ENCODE measurements around the gene IL1RN. TPM values are rescaled to one million over a fixed set of nuclear protein-coding genes. Genes with fewer than 3 reads are reported as not detected.

The IL1RN gene
- total RNA-seq, 4 donors from 2014 or later: 0.46 to 32.9 (median 2.7) TPM

- Histone ChIP-seq H3K4me1 (no peaks in the 10 kb centered on the region), H3K27ac (no peak overlapping the region), H3K27me3 (no peaks in the 10 kb centered on the region), H3K4me3 (no peak overlapping the region), H3K36me3 (no peaks in the 10 kb centered on the region), H3K9me3 (no peaks in the 10 kb centered on the region)
- no peak for ATAC-seq
- no peak for TF ChIP-seq EP300 (IDR thresholded peaks at IDR 0.05)
- TF ChIP-seq, protein P1, sequence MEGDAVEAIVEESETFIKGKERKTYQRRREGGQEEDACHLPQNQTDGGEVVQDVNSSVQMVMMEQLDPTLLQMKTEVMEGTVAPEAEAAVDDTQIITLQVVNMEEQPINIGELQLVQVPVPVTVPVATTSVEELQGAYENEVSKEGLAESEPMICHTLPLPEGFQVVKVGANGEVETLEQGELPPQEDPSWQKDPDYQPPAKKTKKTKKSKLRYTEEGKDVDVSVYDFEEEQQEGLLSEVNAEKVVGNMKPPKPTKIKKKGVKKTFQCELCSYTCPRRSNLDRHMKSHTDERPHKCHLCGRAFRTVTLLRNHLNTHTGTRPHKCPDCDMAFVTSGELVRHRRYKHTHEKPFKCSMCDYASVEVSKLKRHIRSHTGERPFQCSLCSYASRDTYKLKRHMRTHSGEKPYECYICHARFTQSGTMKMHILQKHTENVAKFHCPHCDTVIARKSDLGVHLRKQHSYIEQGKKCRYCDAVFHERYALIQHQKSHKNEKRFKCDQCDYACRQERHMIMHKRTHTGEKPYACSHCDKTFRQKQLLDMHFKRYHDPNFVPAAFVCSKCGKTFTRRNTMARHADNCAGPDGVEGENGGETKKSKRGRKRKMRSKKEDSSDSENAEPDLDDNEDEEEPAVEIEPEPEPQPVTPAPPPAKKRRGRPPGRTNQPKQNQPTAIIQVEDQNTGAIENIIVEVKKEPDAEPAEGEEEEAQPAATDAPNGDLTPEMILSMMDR (IDR thresholded peaks at IDR 0.05): no peak
- no peak for TF ChIP-seq POLR2AphosphoS5 (IDR thresholded peaks at IDR 0.05)
- no peak for TF ChIP-seq POLR2A (IDR thresholded peaks at IDR 0.05)
- 86 to 87% methylated on average over 4 to 6 of the region's 6 CpGs for WGBS, 2 donors (ENCODE audit: low coverage in 1 of 2)
Measured at GRCh38 chr2:113141451-113141850, 14.1 kb downstream of the IL1RN start.

DNA sequence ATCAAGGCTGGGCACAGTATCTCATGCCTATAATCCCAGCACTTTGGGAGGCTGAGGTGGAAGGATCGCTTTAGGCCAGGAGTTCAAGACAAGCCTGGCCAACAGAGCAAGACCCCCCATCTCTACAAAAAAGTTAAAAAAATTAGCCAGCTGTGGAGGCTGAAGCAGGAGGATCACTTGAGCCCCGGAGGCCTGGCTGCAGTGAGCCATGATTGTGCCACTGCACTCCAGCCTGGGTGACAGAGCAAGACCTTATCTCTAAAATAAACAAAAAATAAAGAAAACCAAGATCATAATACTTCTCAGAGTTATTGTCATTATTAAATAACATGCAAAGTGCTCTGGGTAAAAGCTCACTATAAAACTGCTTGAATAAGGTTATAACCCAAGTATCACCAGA lies 14.9 kb downstream of the IL1RN start:
- WGBS, 2 donors (ENCODE audit: low coverage in 1 of 2): 100% methylated on average over 1 of the region's 2 CpGs
- Histone ChIP-seq H3K4me3 (no peak overlapping the region), H3K4me1 (no peaks in the 10 kb centered on the region), H3K36me3 (no peaks in the 10 kb centered on the region), H3K9me3 (no peaks in the 10 kb centered on the region), H3K27me3 (no peaks in the 10 kb centered on the region), H3K27ac (no peak overlapping the region)
- ATAC-seq: no peak
- TF ChIP-seq EP300 (IDR thresholded peaks at IDR 0.05) (no peak), POLR2A (IDR thresholded peaks at IDR 0.05) (no peak), POLR2AphosphoS5 (IDR thresholded peaks at IDR 0.05) (no peak)
- TF ChIP-seq, protein P1 (IDR thresholded peaks at IDR 0.05): no peak

DNA sequence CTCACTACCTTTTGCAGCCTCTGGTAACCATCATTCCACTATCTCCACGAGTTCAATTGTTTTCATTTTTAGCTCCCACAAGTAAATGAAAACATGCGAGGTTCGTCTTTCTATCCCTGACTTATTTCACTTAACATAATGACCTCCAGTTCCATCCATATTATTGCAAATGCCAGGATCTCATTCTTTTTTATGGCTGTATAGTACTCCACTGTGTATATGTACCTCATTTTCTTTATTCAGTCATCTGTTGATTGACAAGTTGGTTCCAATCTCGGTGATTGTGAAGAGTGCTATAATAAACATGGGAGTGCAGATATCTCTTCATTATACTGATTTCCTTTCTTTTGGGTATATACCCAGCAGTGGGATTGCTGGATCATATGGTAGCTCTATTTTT lies 16.9 kb downstream of the IL1RN start:
- no peak for TF ChIP-seq EP300 (IDR thresholded peaks at IDR 0.05)
- no peaks in the 10 kb centered on the region for H3K4me1 ChIP-seq
- H3K9me3 ChIP-seq: no peaks in the 10 kb centered on the region
- no peak for ATAC-seq
- H3K27me3 ChIP-seq: no peaks in the 10 kb centered on the region
- WGBS, 2 donors (ENCODE audit: low coverage in 1 of 2): 44 to 86% methylated on average over 2 to 4 of the region's 4 CpGs
- no peak overlapping the region for H3K27ac ChIP-seq
- H3K36me3 ChIP-seq: no peaks in the 10 kb centered on the region
- no peak overlapping the region for H3K4me3 ChIP-seq

- Histone ChIP-seq H3K36me3 (no peaks in the 10 kb centered on the region), H3K27me3 (no peaks in the 10 kb centered on the region), H3K4me1 (no peaks in the 10 kb centered on the region), H3K4me3 (no peak overlapping the region), H3K27ac (no peak overlapping the region), H3K9me3 (no peaks in the 10 kb centered on the region)
- 78% methylated on average over 6 of the region's 8 CpGs; no CpG with 5 or more reads in 1 of the 2 donors for WGBS, 2 donors (ENCODE audit: low coverage in 1 of 2)
- TF ChIP-seq, protein P1 (IDR thresholded peaks at IDR 0.05): no peak
- no peak for TF ChIP-seq POLR2A (IDR thresholded peaks at IDR 0.05)
- TF ChIP-seq EP300 (IDR thresholded peaks at IDR 0.05): no peak
- no peak for TF ChIP-seq POLR2AphosphoS5 (IDR thresholded peaks at IDR 0.05)
- ATAC-seq: no peak
Measured at GRCh38 chr2:113148606-113149552, 21.5 kb downstream of the IL1RN start.

DNA sequence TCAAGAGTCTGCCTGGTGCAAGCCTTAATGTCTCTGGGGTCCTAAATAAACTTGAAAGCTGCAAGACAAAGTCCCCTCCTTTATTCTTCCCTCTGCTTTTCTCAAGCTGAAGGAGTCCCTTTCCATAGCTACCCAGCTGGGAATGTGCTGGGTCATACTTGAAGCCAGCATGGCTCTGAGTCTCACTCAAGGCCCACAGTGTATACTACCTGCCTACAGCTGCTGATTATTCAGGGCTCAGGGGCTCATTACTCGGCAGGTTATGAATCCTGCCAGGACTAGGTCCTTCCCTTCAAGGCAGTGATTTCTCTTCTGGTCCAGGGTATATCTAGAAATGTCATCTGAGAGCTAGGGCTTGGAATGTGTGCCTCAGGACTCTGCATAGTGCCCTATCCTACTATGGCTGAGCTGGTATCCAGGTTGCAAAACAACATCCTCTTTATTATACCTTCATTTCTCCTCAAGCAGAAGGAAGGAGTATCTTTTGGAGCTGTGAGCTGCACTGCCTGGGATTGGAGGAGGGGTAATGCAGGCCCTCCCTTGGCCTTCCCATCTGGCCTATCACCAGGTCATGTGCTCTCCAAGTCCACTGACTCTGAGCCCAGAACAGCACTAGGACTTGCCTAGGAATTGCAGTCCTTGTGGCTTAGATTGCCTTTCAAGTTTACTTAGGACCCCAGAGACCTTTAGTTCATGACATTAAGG lies 22.3 kb downstream of the IL1RN start:
- ATAC-seq: no peak
- no peak overlapping the region for H3K4me3 ChIP-seq
- no peaks in the 10 kb centered on the region for H3K36me3 ChIP-seq
- WGBS, 2 donors (ENCODE audit: low coverage in 1 of 2): no CpG with 5 or more reads among the region's 1 CpG
- H3K4me1 ChIP-seq: no peaks in the 10 kb centered on the region
- no peaks in the 10 kb centered on the region for H3K9me3 ChIP-seq
- peaks cover 6% of the 10 kb centered on the region for H3K27me3 ChIP-seq
- TF ChIP-seq POLR2A (IDR thresholded peaks at IDR 0.05) (no peak), POLR2AphosphoS5 (IDR thresholded peaks at IDR 0.05) (no peak), EP300 (IDR thresholded peaks at IDR 0.05) (no peak)
- TF ChIP-seq, protein P1 (IDR thresholded peaks at IDR 0.05): no peak
- H3K27ac ChIP-seq: no peak overlapping the region
